ENCODE results near the gene LRRTM2. TPM values are rescaled to one million over a fixed set of nuclear protein-coding genes. Genes with fewer than 3 reads are reported as not detected.

Gene LRRTM2
- total RNA-seq, 1 experiment from 2014 or later: not detected

DNA sequence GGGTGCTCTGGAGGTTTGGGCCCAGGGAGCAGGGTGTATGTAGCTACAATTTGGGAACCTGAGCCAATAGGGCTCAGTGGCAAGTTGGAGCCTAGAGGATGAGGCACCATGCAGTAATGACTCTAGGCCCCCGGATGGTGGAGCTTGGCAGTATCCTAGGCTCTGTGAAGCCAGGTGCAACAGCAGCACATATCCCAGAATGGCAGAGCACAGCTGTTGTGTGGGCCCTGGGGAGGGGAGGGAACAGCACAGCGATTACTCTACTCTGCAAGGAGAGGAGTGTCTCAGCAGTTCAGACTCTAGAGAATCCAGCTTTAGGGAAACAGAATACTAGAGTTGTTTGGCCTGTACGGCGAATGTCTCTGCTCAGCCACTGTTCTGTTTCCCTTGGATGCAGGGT lies 56.1 kb downstream of the LRRTM2 start:
- CTCF ChIA-PET: interaction anchor here (0.9 to 2.5 kb wide), 5 partner anchors 13 to 113 kb away, joined by 3 to 12 read pairs (median 3); no protein-coding TSS in a partner anchor
- H3K4me3 Mint-ChIP-seq: no peak overlapping the region
- no peak for DNase-seq (ENCODE audit: low spot score)

More for the DNA sequence above, 56.1 kb downstream of the LRRTM2 start:
- Mint-ChIP-seq H3K9me3 (no peaks in the 10 kb centered on the region), H3K27ac (peak overlapping the region; percentile 47; the same call in 1 of the 2 replicates), H3K36me3 (peaks cover 19% of the 10 kb centered on the region), H3K4me1 (peaks cover 27% of the 10 kb centered on the region), H3K27me3 (ENCODE audit: low read depth) (no peaks in the 10 kb centered on the region)
- TF ChIP-seq IRF2 (CRISPR knock-in tag; IDR thresholded peaks at IDR 0.05; ENCODE audit: borderline replicate concordance, low read depth): no peak
- ATAC-seq: peak; percentile 78
- POLR2A ChIA-PET: interaction anchor here (0.6 kb wide), 1 partner anchor 271 kb away, joined by 4 read pairs; no protein-coding TSS in a partner anchor

Other genes starting within 250 kb of the LRRTM2 start
- 297 to 309 TPM (median 309 TPM) in 3 replicates for gene CTNNA1, start 121.9 kb downstream of the LRRTM2 start, total RNA-seq (2021)